Measurements from ENCODE around the gene OXGR1.

Gene OXGR1

GRCh38 chr13:97008643-97009042 is 14.4 kb upstream of the OXGR1 start:
- H3K27me3 ChIP-seq (ENCODE audit: insufficient read depth, poor library complexity, severe bottlenecking) = peaks cover 17% of the 10 kb centered on the region
- no peak overlapping the region for H3K27ac ChIP-seq (replicated peaks)
- H3K4me3 ChIP-seq (replicated peaks; ENCODE audit: insufficient read depth, low read length) = no peak overlapping the region
- DNase-seq (ENCODE audit: low read depth in 1 of 2, low spot score in 1 of 2) = no peak
- TF ChIP-seq POLR2AphosphoS5 (IDR thresholded peaks at IDR 0.05; ENCODE audit: low read depth) = no peak
- no peak for TF ChIP-seq SPI1 (IDR thresholded peaks at IDR 0.05; ENCODE audit: borderline replicate concordance, low read depth)
- no peak for TF ChIP-seq REST (IDR thresholded peaks at IDR 0.05; ENCODE audit: insufficient replicate concordance, low read depth)
- no peak for TF ChIP-seq CTCF (IDR thresholded peaks at IDR 0.05; ENCODE audit: insufficient read depth, low read length)

GRCh38 chr13:97005625-97006262 is 11.5 kb upstream of the OXGR1 start:
- no peak for DNase-seq (ENCODE audit: low read depth in 1 of 2, low spot score in 1 of 2)
- H3K4me3 ChIP-seq (replicated peaks; ENCODE audit: insufficient read depth, low read length) = no peak overlapping the region
- H3K27me3 ChIP-seq (ENCODE audit: insufficient read depth, poor library complexity, severe bottlenecking) = peaks cover 14% of the 10 kb centered on the region
- H3K27ac ChIP-seq (replicated peaks) = no peak overlapping the region
- no peak for TF ChIP-seq POLR2AphosphoS5 (IDR thresholded peaks at IDR 0.05; ENCODE audit: low read depth)
- no peak for TF ChIP-seq SPI1 (IDR thresholded peaks at IDR 0.05; ENCODE audit: borderline replicate concordance, low read depth)
- TF ChIP-seq GABPA (IDR thresholded peaks at IDR 0.05; ENCODE audit: low read depth) = no peak
- TF ChIP-seq REST (IDR thresholded peaks at IDR 0.05; ENCODE audit: insufficient replicate concordance, low read depth) = no peak
- no peak for TF ChIP-seq CTCF (IDR thresholded peaks at IDR 0.05; ENCODE audit: insufficient read depth, low read length)

- Histone ChIP-seq H3K4me3 (replicated peaks; ENCODE audit: insufficient read depth, low read length) (no peak overlapping the region), H3K27ac (replicated peaks) (no peak overlapping the region), H3K27me3 (ENCODE audit: insufficient read depth, poor library complexity, severe bottlenecking) (peaks cover 8% of the 10 kb centered on the region)
- DNase-seq (ENCODE audit: low read depth in 1 of 2, low spot score in 1 of 2) = no peak
- TF ChIP-seq CTCF (IDR thresholded peaks at IDR 0.05; ENCODE audit: insufficient read depth, low read length) (no peak), REST (IDR thresholded peaks at IDR 0.05; ENCODE audit: insufficient replicate concordance, low read depth) (no peak), POLR2AphosphoS5 (IDR thresholded peaks at IDR 0.05; ENCODE audit: low read depth) (no peak), GABPA (IDR thresholded peaks at IDR 0.05; ENCODE audit: low read depth) (no peak), SPI1 (IDR thresholded peaks at IDR 0.05; ENCODE audit: borderline replicate concordance, low read depth) (no peak)
Observed at GRCh38 chr13:97004886-97005285, 10.6 kb upstream of the OXGR1 start.

All from HL-60 (cell line).